Ovary (tissue), 3 donors: ENCODE data around the gene PSMC3.

Source experiments
- CTCF ChIP-seq, 3 donors: fragments of 450-650 bp in 2 of 3; fragments of 200-600 bp in 1 of 3; IDR thresholded peaks; one replicate each; pipeline versions ENCODE4 v1.5.1 to v1.8.0; 2016 to 2022; ENCODE audit warnings: antibody characterized with exemption in 3 of 3, mild to moderate bottlenecking in 1 of 3
- POLR2A ChIP-seq: fragments of 450-650 bp; IDR thresholded peaks from one replicate; pipeline ENCODE4 v1.6.1; 2017; ENCODE audit warnings: antibody characterized with exemption, mild to moderate bottlenecking, moderate library complexity
- donor health status: DM: no; HTN: no; CAD: no.

DNA sequence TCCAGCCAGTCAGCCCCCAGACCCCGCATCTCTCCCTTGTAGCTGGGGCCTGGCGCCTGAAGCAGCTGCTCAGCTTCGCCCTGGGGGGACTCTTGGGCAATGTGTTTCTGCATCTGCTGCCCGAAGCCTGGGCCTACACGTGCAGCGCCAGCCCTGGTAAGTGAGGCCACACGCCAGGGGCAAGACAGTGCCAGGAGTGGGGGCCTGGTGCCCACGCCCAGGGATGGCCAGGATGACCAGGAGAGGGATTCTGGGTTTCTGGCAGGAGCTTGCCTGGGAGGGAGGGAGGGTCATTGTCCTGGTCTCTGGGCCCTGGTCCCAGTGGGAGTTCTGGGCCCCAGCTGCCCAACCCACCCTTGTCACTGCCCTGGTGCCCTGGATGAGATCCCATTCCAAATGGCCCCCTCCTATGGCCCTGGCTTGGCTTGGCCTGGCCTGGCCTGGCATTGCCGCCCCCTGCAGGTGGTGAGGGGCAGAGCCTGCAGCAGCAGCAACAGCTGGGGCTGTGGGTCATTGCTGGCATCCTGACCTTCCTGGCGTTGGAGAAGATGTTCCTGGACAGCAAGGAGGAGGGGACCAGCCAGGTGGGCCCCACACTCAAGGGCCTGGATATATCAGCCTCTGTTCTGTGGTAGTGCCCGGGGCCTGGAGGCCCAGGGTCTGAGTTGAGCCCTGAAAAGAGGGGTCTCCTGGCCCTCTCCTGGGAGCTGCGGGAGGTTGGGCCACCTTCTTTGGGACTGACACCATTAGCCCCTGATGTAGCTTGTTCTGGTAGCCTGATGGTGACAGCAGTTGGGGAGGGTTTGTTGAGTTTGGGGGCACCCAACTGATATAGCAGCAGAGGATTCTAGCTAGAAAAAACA is 14.1 kb downstream of the PSMC3 start:
- TF ChIP-seq CTCF (IDR thresholded peaks at IDR 0.05) (peak in 1 of 3 donors; percentile 18), POLR2A (no peak)
